HG02588 (cell line): ENCODE data around the gene JPH2.
"Not testable (repeated sequence)": the region's sequence is repeated elsewhere in the genome, so short reads cannot be mapped to it uniquely, and the experiment has no call there.

Experiments used
- ATAC-seq: cut with Tn5 transposase; IDR thresholded peaks from one replicate; pipeline ENCODE4 v1.9.1; 2021; ENCODE audit warnings: mild to moderate bottlenecking, moderate library complexity; ENCODE audit not compliant: unreplicated experiment

The JPH2 gene

GRCh38 chr20:44159711-44160110 is 27.3 kb downstream of the JPH2 start:
- ATAC-seq = no peak

- no peak for ATAC-seq
Measured at GRCh38 chr20:44159125-44159524, 27.9 kb downstream of the JPH2 start.

DNA sequence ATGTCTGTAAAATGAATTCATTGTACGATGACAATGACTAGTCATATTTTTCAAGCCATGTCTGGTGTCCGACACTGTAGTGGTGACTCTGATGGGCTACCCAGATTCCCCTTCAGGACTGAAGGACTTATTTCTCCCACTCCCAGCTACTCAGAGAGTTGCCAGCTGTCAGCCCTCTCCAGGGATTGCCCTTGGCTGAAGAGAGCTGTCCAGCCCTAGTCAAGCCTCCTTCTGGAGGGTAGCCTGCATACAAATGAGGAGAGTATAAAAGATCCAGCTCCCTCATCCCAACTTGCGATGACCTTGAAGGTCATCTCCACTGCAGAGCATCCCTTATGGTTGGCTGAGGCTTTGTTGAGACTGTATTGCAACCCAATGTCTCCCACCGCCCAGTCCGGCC is 29.9 kb downstream of the JPH2 start:
- no peak for ATAC-seq

GRCh38 chr20:44154521-44155001 is 32.4 kb downstream of the JPH2 start:
- no peak for ATAC-seq

DNA sequence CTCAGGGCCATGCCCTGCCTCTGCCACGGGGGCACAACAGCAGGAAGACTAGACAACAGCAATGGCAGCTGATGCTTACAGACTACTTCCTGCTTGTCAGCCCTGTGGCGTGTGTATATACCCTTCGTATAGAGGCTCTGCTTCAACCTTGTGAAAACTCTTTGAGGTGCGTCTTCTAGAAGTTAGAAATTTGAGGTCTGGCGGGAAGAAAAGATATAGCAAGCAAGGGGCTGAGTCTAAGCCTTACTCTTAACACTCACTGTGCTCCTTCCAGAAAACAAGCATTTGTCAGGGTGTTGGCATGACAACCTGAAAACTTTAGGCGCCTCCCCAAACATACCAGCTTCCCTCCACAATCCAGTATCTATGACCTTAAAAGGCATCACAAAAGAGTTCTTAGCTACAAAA is 33.3 kb downstream of the JPH2 start:
- ATAC-seq = no peak

- ATAC-seq = no peak
Measured at GRCh38 chr20:44151621-44152416, 35.2 kb downstream of the JPH2 start.

DNA sequence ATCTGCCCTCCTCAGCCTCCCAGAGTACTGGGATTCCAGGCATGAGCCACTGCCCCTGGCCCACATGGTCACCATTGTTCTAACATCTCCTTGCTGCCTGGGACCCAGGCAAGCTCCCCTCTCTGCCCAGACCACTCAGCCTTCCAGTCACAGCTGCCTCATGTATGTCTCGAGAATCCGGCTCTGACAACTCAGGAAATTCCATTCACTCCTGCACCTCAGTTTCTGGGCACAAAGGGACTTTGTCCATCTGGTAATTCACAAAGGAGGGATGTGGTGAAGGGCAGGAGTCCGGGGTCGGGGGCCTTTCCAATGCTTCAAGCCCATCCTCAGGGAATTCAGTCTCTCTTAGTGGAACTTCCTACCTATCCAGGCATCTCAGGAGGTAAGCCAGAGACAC is 40.7 kb downstream of the JPH2 start:
- no peak for ATAC-seq

DNA sequence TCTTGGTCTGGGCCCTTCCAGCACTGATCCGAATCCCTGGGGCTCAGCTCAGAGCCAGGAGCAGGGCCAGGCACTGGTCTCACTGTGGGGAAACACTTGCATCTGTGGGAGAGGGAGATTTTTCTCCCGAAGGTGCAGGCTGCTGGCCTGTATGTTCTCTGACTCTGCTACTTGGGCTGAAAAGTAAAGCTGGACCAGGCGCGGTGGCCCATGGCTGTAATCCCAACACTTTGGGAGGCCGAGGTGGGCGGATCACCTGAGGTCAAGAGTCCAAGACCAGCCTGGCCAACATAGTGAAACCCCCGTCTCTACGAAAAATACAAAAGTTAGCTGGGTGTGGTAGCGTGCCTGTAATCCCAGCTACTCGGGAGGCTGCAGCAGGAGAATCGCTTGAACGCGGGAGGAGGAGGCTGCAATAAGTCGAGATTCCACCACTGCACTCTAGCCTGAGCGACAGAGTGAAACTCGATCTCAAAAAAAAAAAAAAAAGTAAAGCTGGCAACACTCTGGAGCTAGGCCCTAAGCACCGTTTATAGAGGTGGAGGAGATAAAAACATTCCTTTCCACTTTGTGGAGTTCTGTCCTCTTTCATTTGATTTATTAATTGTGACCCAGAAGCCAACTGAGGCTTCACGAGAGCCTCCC is 41.7 kb downstream of the JPH2 start:
- ATAC-seq = no peak

DNA sequence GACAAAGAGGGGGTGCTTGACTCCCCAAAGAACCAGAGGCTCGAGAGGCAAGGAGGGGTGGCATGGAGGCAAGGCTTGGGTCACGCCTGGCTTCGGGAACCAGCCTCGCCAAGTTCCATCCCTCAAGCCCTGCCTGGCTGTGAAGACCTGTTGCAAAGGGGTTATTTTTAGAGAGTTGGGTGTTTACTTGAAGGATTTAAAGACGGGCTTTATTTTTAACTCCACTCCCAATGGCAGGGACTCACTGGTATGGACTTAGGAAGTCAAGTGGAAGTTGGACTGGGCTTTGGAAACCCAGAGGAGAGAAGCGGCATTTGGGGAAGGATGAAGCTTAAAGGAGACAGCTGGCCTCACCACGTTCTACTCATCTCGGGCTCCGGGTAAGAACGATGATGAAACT is 43.1 kb downstream of the JPH2 start:
- ATAC-seq = no peak

DNA sequence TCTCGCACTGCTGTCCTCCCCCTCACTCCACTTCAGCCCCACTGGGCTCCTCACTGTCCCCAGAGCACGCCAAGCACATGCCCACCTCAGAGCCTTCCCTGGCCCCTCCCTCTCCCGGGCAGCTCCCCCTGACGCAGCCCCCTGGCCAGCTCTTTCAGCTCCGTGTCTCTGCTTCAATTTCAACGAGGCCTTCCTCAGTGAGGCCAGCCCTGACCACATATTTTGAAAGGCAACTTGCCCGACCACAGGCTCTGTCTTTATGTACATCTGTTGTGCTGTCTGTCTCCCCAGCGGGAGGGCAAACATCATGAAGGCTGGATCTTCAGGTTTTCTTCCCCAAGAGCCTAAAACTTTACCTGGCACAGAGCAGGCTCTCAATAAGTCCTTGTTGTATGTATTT is 44.6 kb downstream of the JPH2 start:
- no peak for ATAC-seq

DNA sequence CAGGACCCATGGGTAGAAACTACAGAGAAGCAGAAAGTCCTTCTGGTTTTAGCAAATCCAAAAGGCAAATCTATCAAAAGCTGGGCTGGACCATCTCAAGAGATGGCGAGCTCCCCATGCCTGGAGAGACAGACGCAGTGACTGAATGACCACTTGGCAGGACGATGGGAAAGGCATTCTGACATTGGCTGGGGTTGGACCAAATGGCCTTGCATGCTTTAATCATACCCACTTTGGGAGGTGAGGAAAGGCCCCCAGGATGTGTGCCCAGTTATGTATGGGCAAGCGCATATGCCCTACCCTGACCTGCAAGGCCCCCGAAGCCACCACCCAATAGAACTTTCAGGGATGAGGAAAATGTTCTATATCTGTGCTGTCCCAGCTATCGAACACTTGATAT is 45.1 kb downstream of the JPH2 start:
- no peak for ATAC-seq

GRCh38 chr20:44138867-44139266 is 48.1 kb downstream of the JPH2 start:
- ATAC-seq = no peak

DNA sequence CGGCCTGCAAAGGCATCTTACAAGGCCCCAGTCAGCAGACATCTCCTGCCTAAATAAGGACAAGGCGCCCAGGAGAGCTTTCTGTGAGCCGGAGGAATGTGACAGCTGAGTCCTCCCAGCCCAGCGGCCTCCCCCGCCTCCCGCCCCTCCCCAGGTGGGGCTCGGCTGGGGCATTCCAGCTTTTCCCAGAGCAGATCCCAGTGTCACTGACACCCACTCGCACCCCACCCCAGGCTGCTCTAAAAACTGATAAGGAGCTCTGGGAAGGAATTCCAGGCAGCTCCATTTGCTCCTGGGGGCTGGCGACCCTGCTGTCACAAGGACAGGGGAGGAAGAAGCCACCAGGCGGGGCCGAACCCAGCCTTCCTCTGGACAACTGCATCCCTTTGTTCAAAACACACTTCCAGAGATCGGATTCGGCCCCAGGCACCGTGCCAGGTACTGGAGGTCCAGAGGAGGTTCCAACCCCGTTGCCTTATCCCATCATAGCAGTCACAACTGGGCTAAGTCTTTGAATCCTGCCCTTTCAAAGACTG is 49.7 kb downstream of the JPH2 start:
- no peak for ATAC-seq

- ATAC-seq = no peak
Measured at GRCh38 chr20:44136579-44137265, 50.3 kb downstream of the JPH2 start.

GRCh38 chr20:44135417-44136204 is 51.4 kb downstream of the JPH2 start:
- no peak for ATAC-seq

- ATAC-seq = no peak
Measured at GRCh38 chr20:44135012-44135412, 52.0 kb downstream of the JPH2 start.

GRCh38 chr20:44133424-44133823 is 53.6 kb downstream of the JPH2 start:
- no peak for ATAC-seq

DNA sequence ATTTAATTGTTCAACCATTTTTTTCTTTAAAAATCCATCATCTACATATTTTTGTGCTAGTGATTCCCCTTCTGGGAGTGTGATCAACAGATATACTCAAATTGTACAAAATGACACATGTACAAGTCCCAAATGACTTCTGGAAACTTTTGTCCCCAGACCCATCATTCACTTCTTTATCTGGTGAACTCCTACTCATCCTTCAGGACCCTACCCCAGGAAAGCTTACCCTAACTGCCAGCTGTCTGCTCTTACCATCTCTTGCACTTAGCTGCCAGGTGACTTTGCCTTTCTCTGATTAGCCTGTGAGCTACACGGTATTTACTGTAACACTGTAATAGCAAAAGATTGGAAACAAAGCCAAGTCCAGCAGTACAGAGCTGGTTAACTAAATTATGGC is 55.3 kb downstream of the JPH2 start:
- no peak for ATAC-seq

GRCh38 chr20:44129911-44130718 is 56.9 kb downstream of the JPH2 start:
- no peak for ATAC-seq

DNA sequence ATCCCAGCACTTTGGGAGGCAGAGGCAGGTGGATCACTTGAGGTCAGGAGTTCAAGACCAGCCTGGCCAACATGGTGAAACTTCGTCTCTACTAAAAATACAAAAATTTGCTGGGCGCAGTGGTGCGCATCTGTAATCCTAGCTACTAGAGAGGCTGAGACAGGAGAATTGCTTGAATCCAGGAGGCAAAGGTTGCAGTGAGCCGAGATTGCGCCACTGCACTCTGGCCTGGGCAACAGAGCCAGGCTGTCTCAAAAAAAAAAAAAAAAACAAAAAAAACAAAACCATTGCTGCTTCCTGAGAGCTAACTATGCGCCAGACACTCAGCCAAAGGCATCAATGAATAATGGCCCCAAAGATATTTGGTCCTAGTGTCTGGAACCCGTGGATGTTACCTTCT is 57.7 kb downstream of the JPH2 start:
- not testable (repeated sequence) for ATAC-seq
